Neural crest cell (in vitro differentiated cells): ENCODE measurements around the gene EVI2B. TPM values are rescaled to one million over a fixed set of nuclear protein-coding genes. Genes with fewer than 3 reads are reported as not detected.

ENCODE experiments used
- DNase-seq: peaks from one replicate; pipeline ENCODE4 v3.0.0; 2021; ENCODE audit warnings: low read depth, mixed read lengths, low spot score
- H3K27ac Mint-ChIP-seq: one replicate; pipeline ENCODE4 v1.8.0; 2021; ENCODE audit warnings: mild to moderate bottlenecking, mixed read lengths; ENCODE audit not compliant: unreplicated experiment
- H3K27me3 Mint-ChIP-seq: 2 replicates; pipeline ENCODE4 v1.8.0; 2021; ENCODE audit warnings: low read depth, mild to moderate bottlenecking, mixed read lengths
- H3K36me3 Mint-ChIP-seq: 2 replicates; pipeline ENCODE4 v1.8.0; 2021; ENCODE audit warnings: low read depth, mild to moderate bottlenecking, mixed read lengths
- H3K4me1 Mint-ChIP-seq: 2 replicates; pipeline ENCODE4 v1.8.0; 2021; ENCODE audit warnings: mixed read lengths
- H3K4me3 Mint-ChIP-seq: one replicate; pipeline ENCODE4 v1.8.0; 2021; ENCODE audit warnings: mild to moderate bottlenecking, mixed read lengths
- H3K9me3 Mint-ChIP-seq: 2 replicates; pipeline ENCODE4 v1.8.0; 2021; ENCODE audit warnings: mixed read lengths
- CTCF ChIP-seq: fragments of 200-600 bp; sonication (generic); conservative IDR thresholded peaks from 2 replicates; pipeline ENCODE4 v1.5.0; 2021; ENCODE audit warnings: antibody characterized with exemption, mild to moderate bottlenecking
- total RNA-seq: library from RNA; stranded (reverse); gene quantifications from 2 replicates; pipeline ENCODE4 v1.2.1, GENCODE V29; 2021

The EVI2B gene
- total RNA-seq, 1 donor from 2014 or later: not detected

- Mint-ChIP-seq H3K27ac (no peak overlapping the region), H3K36me3 (peaks cover 5% of the 10 kb centered on the region), H3K27me3 (no peaks in the 10 kb centered on the region), H3K9me3 (no peaks in the 10 kb centered on the region), H3K4me3 (no peak overlapping the region), H3K4me1 (peaks cover 7% of the 10 kb centered on the region)
- DNase-seq: no peak
- TF ChIP-seq CTCF: no peak
These were observed 17.7 kb downstream of the EVI2B start for GRCh38 chr17:31296142-31296541.

- H3K4me3 Mint-ChIP-seq: no peak overlapping the region
- no peak for TF ChIP-seq CTCF
- H3K36me3 Mint-ChIP-seq: peaks cover 5% of the 10 kb centered on the region
- peaks cover 7% of the 10 kb centered on the region for H3K4me1 Mint-ChIP-seq
- no peaks in the 10 kb centered on the region for H3K9me3 Mint-ChIP-seq
- DNase-seq: no peak
- no peaks in the 10 kb centered on the region for H3K27me3 Mint-ChIP-seq
- H3K27ac Mint-ChIP-seq: no peak overlapping the region
These were observed 18.4 kb downstream of the EVI2B start for GRCh38 chr17:31295489-31295871.

GRCh38 chr17:31294820-31295488 lies 18.9 kb downstream of the EVI2B start:
- Mint-ChIP-seq H3K9me3 (no peaks in the 10 kb centered on the region), H3K27ac (no peak overlapping the region), H3K27me3 (no peaks in the 10 kb centered on the region), H3K4me1 (peaks cover 7% of the 10 kb centered on the region), H3K4me3 (no peak overlapping the region), H3K36me3 (peaks cover 5% of the 10 kb centered on the region)
- no peak for TF ChIP-seq CTCF
- no peak for DNase-seq

GRCh38 chr17:31294231-31294630 lies 19.6 kb downstream of the EVI2B start:
- Mint-ChIP-seq H3K9me3 (no peaks in the 10 kb centered on the region), H3K27ac (no peak overlapping the region), H3K4me3 (no peak overlapping the region), H3K27me3 (no peaks in the 10 kb centered on the region), H3K4me1 (peaks cover 7% of the 10 kb centered on the region), H3K36me3 (peaks cover 5% of the 10 kb centered on the region)
- no peak for DNase-seq
- TF ChIP-seq CTCF: no peak

- Mint-ChIP-seq H3K27me3 (no peaks in the 10 kb centered on the region), H3K4me3 (no peak overlapping the region), H3K4me1 (peaks cover 7% of the 10 kb centered on the region), H3K27ac (no peak overlapping the region), H3K9me3 (no peaks in the 10 kb centered on the region), H3K36me3 (peaks cover 8% of the 10 kb centered on the region)
- no peak for DNase-seq
- TF ChIP-seq CTCF: no peak
These were observed 20.3 kb downstream of the EVI2B start for GRCh38 chr17:31293581-31293980.
